GM23338 (cell line): ENCODE measurements around the gene RPP21. TPM values are rescaled to one million over a fixed set of nuclear protein-coding genes. Genes with fewer than 3 reads are reported as not detected.
A peak's percentile ranks its signal among the peaks of the same experiment; 100 is the strongest.

ENCODE experiments used
- ATAC-seq: fragments of 200-7000 bp; cut with Tn5 transposase; 3 replicates; pipeline ENCODE4 v1.9.1; 2020
- DNase-seq: peaks from one replicate; pipeline ENCODE4 v3.0.0-alpha.2; 2015; ENCODE audit warnings: low spot score
- H2AFZ ChIP-seq: fragments of 200-600 bp; sonication (generic); 2 replicates; pipeline ENCODE4 v1.8.0; 2016; ENCODE audit warnings: antibody characterized with exemption, mild to moderate bottlenecking, moderate library complexity
- H3F3A ChIP-seq: fragments of 200-600 bp; sonication (generic); replicated peaks from 2 replicates; pipeline ENCODE4 v1.8.0; 2017; ENCODE audit warnings: antibody characterized with exemption, mixed run types, low read depth
- H3K27ac ChIP-seq: fragments of 200-600 bp; sonication (generic); 2 replicates; pipeline ENCODE4 v1.6.1; 2016; ENCODE audit warnings: low read depth
- H3K27me3 ChIP-seq: fragments of 200-600 bp; sonication (generic); 2 replicates; pipeline ENCODE4 v1.8.0; 2016; ENCODE audit warnings: mild to moderate bottlenecking, mixed run types, moderate library complexity; ENCODE audit not compliant: insufficient read depth
- H3K36me3 ChIP-seq: fragments of 200-600 bp; sonication (generic); 2 replicates; pipeline ENCODE4 v1.8.0; 2016; ENCODE audit warnings: mild to moderate bottlenecking; ENCODE audit not compliant: insufficient read depth
- H3K4me1 ChIP-seq: fragments of 200-600 bp; sonication (generic); 2 replicates; pipeline ENCODE4 v1.8.0; 2016; ENCODE audit warnings: mild to moderate bottlenecking, moderate library complexity; ENCODE audit not compliant: insufficient read depth
- H3K4me2 ChIP-seq: fragments of 200-600 bp; sonication (generic); 2 replicates; pipeline ENCODE4 v1.7.1; 2017; ENCODE audit warnings: mixed run types
- H3K4me3 ChIP-seq: fragments of 200-600 bp; sonication (generic); 2 replicates; pipeline ENCODE4 v1.6.1; 2016; ENCODE audit warnings: mixed run types
- H3K79me2 ChIP-seq: fragments of 200-600 bp; sonication (generic); replicated peaks from 2 replicates; pipeline ENCODE4 v1.8.0; 2017; ENCODE audit warnings: mild to moderate bottlenecking; ENCODE audit not compliant: insufficient read depth
- H3K9me2 ChIP-seq: fragments of 200-600 bp; sonication (generic); 2 replicates; pipeline ENCODE4 v1.8.0; 2017; ENCODE audit not compliant: insufficient read depth
- H4K20me1 ChIP-seq: fragments of 200-600 bp; sonication (generic); replicated peaks from 2 replicates; pipeline ENCODE4 v1.8.0; 2017; ENCODE audit warnings: mild to moderate bottlenecking; ENCODE audit not compliant: insufficient read depth
- H3K27ac Mint-ChIP-seq: 2 replicates; pipeline ENCODE4 v1.8.0; 2020; ENCODE audit warnings: inconsistent platforms, mild to moderate bottlenecking, moderate library complexity, mixed read lengths
- H3K27me3 Mint-ChIP-seq: 3 replicates; pipeline ENCODE4 v1.8.0; 2022; ENCODE audit warnings: low read depth, mild to moderate bottlenecking, moderate library complexity, mixed read lengths, inconsistent platforms; ENCODE audit not compliant: insufficient read depth, poor library complexity
- H3K36me3 Mint-ChIP-seq: 3 replicates; pipeline ENCODE4 v1.8.0; 2021; ENCODE audit warnings: low read depth, mild to moderate bottlenecking, inconsistent platforms, moderate library complexity, mixed read lengths
- H3K4me1 Mint-ChIP-seq: 3 replicates; pipeline ENCODE4 v1.8.0; 2020; ENCODE audit warnings: mild to moderate bottlenecking, inconsistent platforms, mixed read lengths
- H3K4me3 Mint-ChIP-seq: 3 replicates; pipeline ENCODE4 v1.8.0; 2021; ENCODE audit warnings: moderate library complexity, mild to moderate bottlenecking, inconsistent platforms, mixed read lengths
- H3K9me3 Mint-ChIP-seq: 3 replicates; pipeline ENCODE4 v1.8.0; 2020; ENCODE audit warnings: moderate library complexity, mild to moderate bottlenecking, inconsistent platforms, mixed read lengths
- CREB1 ChIP-seq: fragments of 250-450 bp; sonication (Bioruptor Pico); IDR thresholded peaks from 2 replicates; pipeline ENCODE4 v1.5.0; 2020; ENCODE audit warnings: low read depth, mild to moderate bottlenecking, moderate library complexity
- EZH2 ChIP-seq: fragments of 200-600 bp; sonication (generic); IDR thresholded peaks from one replicate; pipeline ENCODE4 v1.8.0; 2017; ENCODE audit warnings: antibody characterized with exemption, mild to moderate bottlenecking, low read depth; ENCODE audit not compliant: unreplicated experiment
- EZH2phosphoT487 ChIP-seq: fragments of 200-600 bp; sonication (generic); IDR thresholded peaks from one replicate; pipeline ENCODE4 v1.8.1; 2018; ENCODE audit warnings: antibody characterized with exemption; ENCODE audit not compliant: unreplicated experiment
- JUNB ChIP-seq: IDR thresholded peaks from one replicate; pipeline ENCODE4 v1.6.1; 2016; ENCODE audit warnings: antibody characterized with exemption; ENCODE audit not compliant: unreplicated experiment
- NANOG ChIP-seq: IDR thresholded peaks from 2 replicates; pipeline ENCODE4 v1.6.1; 2016; ENCODE audit warnings: antibody characterized with exemption, borderline replicate concordance
- POLR2AphosphoS5 ChIP-seq: IDR thresholded peaks from 2 replicates; pipeline ENCODE4 v1.6.1; 2016; ENCODE audit warnings: antibody characterized with exemption, low read depth
- STAT1 ChIP-seq: IDR thresholded peaks from one replicate; pipeline ENCODE4 v1.6.1; 2016; ENCODE audit warnings: antibody characterized with exemption; ENCODE audit not compliant: unreplicated experiment
- ZNF114 ChIP-seq: fragments of 250-450 bp; sonication (Bioruptor Pico); IDR thresholded peaks from 2 replicates; pipeline ENCODE4 v1.5.0; 2020; ENCODE audit warnings: mild to moderate bottlenecking, moderate library complexity
- ZNF331 ChIP-seq: fragments of 250-450 bp; sonication (Bioruptor Pico); IDR thresholded peaks from 2 replicates; pipeline ENCODE4 v1.5.0; 2020; ENCODE audit warnings: low read depth, mild to moderate bottlenecking, moderate library complexity
- polyA plus RNA-seq: library from polyadenylated mRNA; unstranded; fragments of >200 nt; fragmentation: Nextera tagmentation; extraction: Ambion mirVana; gene quantifications from 2 replicates; pipeline ENCODE4 v1.2.1, GENCODE V29; 2016
- total RNA-seq: library from RNA; depleted of rRNA; stranded (reverse); fragments of >200 nt; shearing (Covaris generic); gene quantifications from 2 replicates; pipeline ENCODE4 v1.2.3, GENCODE V29; 2014
- TF ChIP-seq, protein P1 (sequence below): IDR thresholded peaks from 2 replicates; pipeline ENCODE4 v1.6.1; 2016; ENCODE audit warnings: antibody characterized with exemption
- TF ChIP-seq, protein P2 (sequence below): IDR thresholded peaks from one replicate; pipeline ENCODE4 v1.6.1; 2018; ENCODE audit warnings: antibody characterized with exemption; ENCODE audit not compliant: unreplicated experiment
- TF ChIP-seq, protein P3 (sequence below): fragments of 250-450 bp; sonication (Bioruptor Pico); IDR thresholded peaks from 2 replicates; pipeline ENCODE4 v1.5.0; 2020; ENCODE audit warnings: mild to moderate bottlenecking, moderate library complexity
- TF ChIP-seq, protein P4 (sequence below), 2 experiments: fragments of 200-600 bp in 1 of 2; sonication (generic) in 1 of 2; conservative IDR thresholded peaks; 2 replicates each; pipeline versions ENCODE4 v1.5.1 to v1.6.1; 2016 to 2017; ENCODE audit warnings: antibody characterized with exemption in 2 of 2, low read depth in 2 of 2, mild to moderate bottlenecking in 2 of 2, moderate library complexity in 1 of 2

The RPP21 gene
- total and polyA plus RNA-seq, 2 experiments from 2014 or later, result 63.7 to 161 TPM

DNA sequence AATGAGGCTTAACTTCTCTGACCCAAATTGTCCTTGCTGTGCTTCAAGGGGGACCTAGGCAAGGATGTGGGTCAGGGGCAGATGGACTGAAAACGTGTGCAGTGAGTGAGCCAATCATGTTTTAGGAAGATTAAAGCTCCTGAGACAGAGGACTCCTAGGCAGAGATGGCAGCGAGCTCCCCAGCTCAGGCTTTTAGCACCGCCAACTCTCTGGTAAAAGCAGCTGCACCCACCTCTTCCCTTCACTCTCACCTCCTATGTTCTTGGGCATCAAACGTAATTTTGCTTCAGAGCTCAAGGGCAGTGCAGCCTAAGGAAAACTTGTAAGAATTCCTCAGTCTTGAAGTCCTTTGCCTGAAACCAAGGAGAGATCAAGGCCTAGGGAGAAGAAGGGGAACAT is 10.3 kb downstream of the RPP21 start:
- Mint-ChIP-seq H3K27me3 (peaks cover 7% of the 10 kb centered on the region), H3K27ac (no peak overlapping the region), H3K4me3 (no peak overlapping the region), H3K9me3 (no peaks in the 10 kb centered on the region), H3K36me3 (no peaks in the 10 kb centered on the region), H3K4me1 (peaks cover 2% of the 10 kb centered on the region; the same call in 1 of the 3 replicates)
- Histone ChIP-seq H3K36me3 (no peaks in the 10 kb centered on the region), H2AFZ (peak overlapping the region; percentile 3; the same call in 1 of the 2 replicates), H3K4me1 (peaks cover 7% of the 10 kb centered on the region; the same call in 1 of the 2 replicates), H3K79me2 (no peaks in the 10 kb centered on the region), H3K27me3 (peaks cover 20% of the 10 kb centered on the region), H4K20me1 (no peaks in the 10 kb centered on the region), H3K4me2 (no peak overlapping the region), H3F3A (no peaks in the 10 kb centered on the region; the same call in 1 of the 2 replicates), H3K9me2 (no peaks in the 10 kb centered on the region), H3K27ac (no peak overlapping the region), H3K4me3 (no peak overlapping the region)
- TF ChIP-seq POLR2AphosphoS5, result no peak
- no peak for TF ChIP-seq CREB1 (CRISPR knock-in tag)
- no peak for TF ChIP-seq EZH2phosphoT487
- TF ChIP-seq JUNB, result no peak
- TF ChIP-seq, protein P1, sequence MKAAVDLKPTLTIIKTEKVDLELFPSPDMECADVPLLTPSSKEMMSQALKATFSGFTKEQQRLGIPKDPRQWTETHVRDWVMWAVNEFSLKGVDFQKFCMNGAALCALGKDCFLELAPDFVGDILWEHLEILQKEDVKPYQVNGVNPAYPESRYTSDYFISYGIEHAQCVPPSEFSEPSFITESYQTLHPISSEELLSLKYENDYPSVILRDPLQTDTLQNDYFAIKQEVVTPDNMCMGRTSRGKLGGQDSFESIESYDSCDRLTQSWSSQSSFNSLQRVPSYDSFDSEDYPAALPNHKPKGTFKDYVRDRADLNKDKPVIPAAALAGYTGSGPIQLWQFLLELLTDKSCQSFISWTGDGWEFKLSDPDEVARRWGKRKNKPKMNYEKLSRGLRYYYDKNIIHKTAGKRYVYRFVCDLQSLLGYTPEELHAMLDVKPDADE, result no peak
- TF ChIP-seq ZNF114 (CRISPR knock-in tag), result no peak
- no peak for TF ChIP-seq EZH2
- TF ChIP-seq NANOG, result no peak
- TF ChIP-seq, protein P2, sequence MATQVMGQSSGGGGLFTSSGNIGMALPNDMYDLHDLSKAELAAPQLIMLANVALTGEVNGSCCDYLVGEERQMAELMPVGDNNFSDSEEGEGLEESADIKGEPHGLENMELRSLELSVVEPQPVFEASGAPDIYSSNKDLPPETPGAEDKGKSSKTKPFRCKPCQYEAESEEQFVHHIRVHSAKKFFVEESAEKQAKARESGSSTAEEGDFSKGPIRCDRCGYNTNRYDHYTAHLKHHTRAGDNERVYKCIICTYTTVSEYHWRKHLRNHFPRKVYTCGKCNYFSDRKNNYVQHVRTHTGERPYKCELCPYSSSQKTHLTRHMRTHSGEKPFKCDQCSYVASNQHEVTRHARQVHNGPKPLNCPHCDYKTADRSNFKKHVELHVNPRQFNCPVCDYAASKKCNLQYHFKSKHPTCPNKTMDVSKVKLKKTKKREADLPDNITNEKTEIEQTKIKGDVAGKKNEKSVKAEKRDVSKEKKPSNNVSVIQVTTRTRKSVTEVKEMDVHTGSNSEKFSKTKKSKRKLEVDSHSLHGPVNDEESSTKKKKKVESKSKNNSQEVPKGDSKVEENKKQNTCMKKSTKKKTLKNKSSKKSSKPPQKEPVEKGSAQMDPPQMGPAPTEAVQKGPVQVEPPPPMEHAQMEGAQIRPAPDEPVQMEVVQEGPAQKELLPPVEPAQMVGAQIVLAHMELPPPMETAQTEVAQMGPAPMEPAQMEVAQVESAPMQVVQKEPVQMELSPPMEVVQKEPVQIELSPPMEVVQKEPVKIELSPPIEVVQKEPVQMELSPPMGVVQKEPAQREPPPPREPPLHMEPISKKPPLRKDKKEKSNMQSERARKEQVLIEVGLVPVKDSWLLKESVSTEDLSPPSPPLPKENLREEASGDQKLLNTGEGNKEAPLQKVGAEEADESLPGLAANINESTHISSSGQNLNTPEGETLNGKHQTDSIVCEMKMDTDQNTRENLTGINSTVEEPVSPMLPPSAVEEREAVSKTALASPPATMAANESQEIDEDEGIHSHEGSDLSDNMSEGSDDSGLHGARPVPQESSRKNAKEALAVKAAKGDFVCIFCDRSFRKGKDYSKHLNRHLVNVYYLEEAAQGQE, result no peak
- TF ChIP-seq, protein P3, sequence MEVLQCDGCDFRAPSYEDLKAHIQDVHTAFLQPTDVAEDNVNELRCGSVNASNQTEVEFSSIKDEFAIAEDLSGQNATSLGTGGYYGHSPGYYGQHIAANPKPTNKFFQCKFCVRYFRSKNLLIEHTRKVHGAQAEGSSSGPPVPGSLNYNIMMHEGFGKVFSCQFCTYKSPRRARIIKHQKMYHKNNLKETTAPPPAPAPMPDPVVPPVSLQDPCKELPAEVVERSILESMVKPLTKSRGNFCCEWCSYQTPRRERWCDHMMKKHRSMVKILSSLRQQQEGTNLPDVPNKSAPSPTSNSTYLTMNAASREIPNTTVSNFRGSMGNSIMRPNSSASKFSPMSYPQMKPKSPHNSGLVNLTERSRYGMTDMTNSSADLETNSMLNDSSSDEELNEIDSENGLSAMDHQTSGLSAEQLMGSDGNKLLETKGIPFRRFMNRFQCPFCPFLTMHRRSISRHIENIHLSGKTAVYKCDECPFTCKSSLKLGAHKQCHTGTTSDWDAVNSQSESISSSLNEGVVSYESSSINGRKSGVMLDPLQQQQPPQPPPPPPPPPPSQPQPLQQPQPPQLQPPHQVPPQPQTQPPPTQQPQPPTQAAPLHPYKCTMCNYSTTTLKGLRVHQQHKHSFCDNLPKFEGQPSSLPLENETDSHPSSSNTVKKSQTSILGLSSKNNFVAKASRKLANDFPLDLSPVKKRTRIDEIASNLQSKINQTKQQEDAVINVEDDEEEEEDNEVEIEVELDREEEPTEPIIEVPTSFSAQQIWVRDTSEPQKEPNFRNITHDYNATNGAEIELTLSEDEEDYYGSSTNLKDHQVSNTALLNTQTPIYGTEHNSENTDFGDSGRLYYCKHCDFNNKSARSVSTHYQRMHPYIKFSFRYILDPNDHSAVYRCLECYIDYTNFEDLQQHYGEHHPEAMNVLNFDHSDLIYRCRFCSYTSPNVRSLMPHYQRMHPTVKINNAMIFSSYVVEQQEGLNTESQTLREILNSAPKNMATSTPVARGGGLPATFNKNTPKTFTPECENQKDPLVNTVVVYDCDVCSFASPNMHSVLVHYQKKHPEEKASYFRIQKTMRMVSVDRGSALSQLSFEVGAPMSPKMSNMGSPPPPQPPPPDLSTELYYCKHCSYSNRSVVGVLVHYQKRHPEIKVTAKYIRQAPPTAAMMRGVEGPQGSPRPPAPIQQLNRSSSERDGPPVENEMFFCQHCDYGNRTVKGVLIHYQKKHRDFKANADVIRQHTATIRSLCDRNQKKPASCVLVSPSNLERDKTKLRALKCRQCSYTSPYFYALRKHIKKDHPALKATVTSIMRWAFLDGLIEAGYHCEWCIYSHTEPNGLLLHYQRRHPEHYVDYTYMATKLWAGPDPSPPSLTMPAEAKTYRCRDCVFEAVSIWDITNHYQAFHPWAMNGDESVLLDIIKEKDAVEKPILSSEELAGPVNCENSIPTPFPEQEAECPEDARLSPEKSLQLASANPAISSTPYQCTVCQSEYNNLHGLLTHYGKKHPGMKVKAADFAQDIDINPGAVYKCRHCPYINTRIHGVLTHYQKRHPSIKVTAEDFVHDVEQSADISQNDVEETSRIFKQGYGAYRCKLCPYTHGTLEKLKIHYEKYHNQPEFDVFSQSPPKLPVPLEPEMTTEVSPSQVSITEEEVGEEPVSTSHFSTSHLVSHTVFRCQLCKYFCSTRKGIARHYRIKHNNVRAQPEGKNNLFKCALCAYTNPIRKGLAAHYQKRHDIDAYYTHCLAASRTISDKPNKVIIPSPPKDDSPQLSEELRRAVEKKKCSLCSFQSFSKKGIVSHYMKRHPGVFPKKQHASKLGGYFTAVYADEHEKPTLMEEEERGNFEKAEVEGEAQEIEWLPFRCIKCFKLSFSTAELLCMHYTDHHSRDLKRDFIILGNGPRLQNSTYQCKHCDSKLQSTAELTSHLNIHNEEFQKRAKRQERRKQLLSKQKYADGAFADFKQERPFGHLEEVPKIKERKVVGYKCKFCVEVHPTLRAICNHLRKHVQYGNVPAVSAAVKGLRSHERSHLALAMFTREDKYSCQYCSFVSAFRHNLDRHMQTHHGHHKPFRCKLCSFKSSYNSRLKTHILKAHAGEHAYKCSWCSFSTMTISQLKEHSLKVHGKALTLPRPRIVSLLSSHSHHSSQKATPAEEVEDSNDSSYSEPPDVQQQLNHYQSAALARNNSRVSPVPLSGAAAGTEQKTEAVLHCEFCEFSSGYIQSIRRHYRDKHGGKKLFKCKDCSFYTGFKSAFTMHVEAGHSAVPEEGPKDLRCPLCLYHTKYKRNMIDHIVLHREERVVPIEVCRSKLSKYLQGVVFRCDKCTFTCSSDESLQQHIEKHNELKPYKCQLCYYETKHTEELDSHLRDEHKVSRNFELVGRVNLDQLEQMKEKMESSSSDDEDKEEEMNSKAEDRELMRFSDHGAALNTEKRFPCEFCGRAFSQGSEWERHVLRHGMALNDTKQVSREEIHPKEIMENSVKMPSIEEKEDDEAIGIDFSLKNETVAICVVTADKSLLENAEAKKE (CRISPR knock-in tag), result no peak
- TF ChIP-seq STAT1, result no peak
- TF ChIP-seq ZNF331 (CRISPR knock-in tag), result no peak
- TF ChIP-seq, protein P4, sequence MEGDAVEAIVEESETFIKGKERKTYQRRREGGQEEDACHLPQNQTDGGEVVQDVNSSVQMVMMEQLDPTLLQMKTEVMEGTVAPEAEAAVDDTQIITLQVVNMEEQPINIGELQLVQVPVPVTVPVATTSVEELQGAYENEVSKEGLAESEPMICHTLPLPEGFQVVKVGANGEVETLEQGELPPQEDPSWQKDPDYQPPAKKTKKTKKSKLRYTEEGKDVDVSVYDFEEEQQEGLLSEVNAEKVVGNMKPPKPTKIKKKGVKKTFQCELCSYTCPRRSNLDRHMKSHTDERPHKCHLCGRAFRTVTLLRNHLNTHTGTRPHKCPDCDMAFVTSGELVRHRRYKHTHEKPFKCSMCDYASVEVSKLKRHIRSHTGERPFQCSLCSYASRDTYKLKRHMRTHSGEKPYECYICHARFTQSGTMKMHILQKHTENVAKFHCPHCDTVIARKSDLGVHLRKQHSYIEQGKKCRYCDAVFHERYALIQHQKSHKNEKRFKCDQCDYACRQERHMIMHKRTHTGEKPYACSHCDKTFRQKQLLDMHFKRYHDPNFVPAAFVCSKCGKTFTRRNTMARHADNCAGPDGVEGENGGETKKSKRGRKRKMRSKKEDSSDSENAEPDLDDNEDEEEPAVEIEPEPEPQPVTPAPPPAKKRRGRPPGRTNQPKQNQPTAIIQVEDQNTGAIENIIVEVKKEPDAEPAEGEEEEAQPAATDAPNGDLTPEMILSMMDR (conservative IDR thresholded peaks at IDR 0.05; ENCODE audit: low read depth in 2 of 2), result no peak
- ATAC-seq (no peak), DNase-seq (no peak)
